Endothelial cell of hepatic sinusoid (primary cell): ENCODE results near the gene CEP131.

ENCODE experiments used
- in situ Hi-C: cut with HindIII; loops from 2 replicates; pipeline ENCODE4 v1.10.0; 2017; ENCODE audit warnings: low sequenced_read_pairs

The CEP131 gene

DNA sequence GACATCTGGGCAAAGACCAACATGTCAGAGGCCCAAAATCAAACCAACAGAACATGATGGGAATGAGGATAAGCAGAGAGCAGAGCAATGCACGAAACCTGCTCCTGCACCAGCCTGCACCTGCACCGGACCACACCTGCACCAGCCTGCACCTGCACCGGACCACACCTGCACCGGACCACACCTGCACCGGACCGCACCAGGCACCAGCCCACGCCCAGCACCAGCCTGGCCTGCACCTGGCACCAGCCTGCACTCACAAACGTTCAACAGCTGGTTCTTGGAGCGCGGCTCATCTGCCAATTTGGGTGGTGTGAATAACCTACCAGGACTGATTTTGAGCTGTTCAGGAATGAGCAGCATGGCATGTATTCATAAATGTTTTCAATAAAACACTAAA lies 18.2 kb downstream of the CEP131 start:
- in situ Hi-C loops, result no loop called here

DNA sequence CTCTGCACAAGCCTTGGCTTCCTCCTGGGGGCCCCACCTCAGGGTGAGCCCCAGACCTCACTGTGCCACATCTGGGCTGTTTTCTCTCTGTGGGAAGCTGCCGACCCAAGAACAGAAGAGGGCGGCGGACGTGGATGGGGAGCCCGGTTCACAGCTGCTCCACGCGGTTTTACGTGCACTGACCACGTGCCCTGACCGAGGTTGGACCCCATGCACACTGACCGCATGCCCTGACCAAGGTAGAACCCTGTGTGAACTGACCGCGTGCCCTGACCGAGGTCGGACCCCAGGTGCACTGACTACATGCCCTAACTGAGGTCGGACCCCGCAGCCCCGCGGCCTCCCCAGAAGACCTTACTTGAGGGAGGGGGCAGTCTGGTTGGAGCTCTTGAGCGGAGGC lies 19.6 kb downstream of the CEP131 start:
- in situ Hi-C loops, result no loop called here

DNA sequence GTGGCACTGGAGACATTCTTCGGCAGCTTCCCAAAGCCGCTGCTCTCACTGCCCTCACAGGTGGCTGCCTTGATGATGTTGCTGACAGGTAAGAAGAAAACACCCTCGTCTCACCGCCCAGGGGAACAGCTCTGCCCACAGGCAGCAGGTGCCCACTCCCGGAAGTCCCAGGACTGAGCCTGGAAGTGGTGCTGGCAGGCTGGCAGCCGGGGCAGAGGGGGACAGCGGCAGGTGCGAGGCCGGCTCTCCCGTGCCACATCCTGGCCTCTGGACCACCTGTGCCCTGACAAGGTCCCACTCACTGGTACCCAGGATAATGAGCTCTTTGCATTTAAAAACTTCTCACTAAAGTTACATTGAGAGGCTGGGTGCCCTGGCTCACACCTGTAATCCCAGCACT lies 20.4 kb downstream of the CEP131 start:
- in situ Hi-C loops, result no loop called here

DNA sequence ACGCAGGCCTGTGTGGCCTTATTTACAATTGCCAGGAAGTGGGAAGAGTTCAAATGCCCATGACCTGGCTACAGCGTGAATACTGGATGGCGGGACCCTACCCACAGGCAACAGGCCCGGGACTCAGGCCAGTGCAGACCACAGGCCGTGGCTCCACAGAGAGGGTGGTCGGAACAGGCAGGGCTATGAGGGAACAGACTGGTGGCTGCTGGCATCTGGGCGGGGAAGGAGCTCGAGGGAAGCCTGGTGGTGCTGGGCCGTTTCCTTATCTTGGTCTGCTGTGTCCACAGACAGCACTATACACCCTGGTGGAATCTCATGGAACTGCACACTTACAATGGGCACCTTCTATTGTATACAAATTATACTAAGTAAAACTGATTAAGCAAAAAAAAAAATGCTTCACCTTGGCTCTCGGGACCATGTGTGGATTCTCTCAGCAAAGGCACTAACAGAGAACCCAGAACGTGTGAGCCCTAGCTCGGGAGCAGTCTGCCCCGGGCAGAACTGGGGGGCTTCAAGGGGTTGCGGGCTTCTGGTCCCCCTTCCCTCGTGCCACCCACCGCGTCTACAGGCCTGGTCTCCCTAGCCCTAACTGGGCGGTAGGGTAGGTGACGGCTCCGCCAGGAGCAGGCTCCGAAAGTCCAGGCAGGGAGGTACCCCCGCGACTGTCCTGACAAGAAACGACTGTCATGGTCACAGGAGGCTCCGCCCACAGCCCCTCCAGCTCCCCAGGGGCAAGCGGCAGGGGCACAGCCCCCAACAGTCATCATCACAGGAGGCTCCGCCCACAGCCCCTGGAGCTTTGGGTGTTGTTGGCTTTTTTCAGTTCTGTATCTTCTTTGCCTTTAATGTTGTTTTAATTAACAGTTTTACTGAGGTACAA lies 21.8 kb downstream of the CEP131 start:
- in situ Hi-C loops, result no loop called here

DNA sequence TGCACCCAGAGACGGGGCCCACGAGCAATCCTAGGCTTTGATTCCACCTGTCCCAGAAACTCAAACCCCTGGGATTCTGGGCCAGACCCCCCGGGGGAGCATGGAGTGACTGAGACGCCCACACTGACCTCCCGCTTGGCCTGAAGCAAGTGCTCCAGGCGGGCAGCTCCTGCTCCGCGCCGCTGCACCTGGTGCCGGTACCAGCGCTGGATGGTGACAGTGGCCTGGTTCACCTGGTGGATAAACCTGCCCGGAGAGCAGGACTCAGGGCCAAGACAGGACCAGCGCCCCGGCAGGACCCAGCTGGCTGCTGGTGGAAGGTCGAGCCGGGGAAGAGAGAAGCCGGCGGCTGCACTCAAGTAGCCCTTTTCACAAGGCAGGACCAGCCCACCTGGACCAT lies 22.6 kb downstream of the CEP131 start:
- in situ Hi-C loops, result no loop called here

DNA sequence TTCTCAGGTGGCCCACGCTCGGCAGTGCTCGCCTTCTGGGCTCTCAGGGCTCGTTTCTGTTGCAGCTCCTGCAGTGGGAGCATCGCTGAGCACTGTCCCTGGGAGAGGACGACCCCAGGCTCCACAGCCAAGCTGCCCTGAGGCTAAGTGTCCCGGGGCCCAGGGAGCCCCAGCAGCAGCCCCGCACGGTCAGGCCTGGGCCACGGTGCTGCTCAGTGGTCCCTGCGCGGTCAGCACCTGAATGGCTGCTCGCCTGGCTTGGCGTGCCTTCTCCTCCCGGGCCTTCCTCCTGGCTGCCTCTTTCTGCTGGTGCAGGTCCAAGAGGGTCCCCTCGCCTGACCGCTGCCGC lies 23.3 kb downstream of the CEP131 start:
- in situ Hi-C loops, result no loop called here

DNA sequence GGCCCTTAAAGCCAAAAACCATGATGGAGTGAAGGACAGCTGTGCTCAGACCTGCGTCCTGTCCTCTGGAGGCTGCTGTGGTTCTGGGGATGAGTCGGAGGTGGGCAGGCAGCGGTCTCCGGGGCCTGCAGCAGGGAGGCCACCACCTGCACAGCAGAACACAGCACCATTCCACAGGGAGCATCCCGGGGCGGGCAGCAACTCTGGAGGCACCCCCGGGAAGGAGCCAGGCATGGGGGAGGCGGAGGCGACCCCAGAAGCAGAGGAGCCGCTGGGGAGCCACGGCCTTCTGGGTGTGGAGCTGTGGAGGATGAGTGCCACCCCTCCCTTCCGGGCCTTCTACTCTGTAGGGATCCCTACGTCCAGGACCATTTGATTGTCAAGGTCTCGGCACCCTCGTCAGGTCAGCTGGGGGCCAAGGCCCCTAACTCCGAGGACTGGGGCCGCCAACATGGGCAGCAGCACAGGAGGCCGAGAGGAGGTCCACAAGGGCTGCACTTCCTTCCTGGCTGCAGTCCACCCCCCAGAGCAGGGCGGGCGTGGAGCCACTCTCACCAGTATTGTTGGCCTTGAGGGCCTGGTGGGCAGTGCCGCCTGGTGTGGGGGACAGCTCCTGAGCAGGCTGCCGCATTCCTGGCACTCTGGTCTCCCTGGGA lies 23.8 kb downstream of the CEP131 start:
- in situ Hi-C loops, result no loop called here

DNA sequence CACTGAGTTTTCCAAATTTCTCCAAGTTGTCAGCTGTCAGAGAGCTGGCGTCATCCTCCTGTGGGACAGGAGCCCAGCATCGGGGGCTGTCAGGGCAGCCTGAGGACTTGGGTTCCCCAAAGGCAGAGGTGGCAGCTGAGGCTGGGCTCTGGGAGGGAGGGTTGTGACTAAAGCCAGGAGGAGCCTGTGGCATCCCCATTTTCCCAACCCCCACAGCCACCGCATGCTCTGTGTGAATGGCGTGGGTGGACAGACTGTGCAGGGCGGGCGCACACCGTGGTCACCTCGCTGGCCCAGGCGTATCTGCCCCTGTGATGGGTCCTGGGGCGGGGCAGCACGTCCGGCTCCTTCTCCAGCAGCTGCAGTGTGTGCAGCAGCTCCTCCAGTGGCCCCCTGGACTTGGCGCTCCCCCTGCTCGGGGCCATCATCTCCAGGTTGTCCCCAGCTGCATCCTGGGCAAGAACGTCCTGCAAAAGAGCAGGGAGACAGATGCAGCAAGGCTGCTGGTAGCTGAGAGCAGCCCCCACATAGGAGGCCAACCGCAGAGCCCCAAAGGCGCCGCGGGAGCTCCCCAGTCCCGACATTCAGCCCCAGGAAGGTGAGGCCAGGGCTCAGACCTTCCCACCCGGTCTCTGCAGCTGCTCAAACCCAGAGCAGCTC lies 24.8 kb downstream of the CEP131 start:
- in situ Hi-C loops, result no loop called here

DNA sequence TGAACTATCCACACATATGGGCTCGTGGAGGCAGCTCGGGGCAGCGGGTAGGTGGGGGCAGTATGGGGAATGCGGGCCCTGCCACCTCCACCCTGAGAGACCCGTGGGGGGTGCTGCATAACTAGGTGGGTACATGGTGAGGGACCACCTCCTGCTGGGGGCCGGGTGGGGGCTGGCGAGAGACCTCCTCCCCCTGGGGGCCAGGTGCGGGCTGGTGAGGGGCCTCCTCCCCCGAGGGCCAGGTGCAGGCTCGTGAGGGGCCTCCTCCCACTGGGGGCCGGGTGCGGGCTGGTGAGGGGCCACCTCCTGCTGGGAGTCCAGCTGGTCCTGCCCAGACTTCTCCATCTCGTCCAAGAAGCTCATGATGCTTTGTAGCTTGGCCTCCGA lies 25.4 kb downstream of the CEP131 start:
- in situ Hi-C loops, result no loop called here

DNA sequence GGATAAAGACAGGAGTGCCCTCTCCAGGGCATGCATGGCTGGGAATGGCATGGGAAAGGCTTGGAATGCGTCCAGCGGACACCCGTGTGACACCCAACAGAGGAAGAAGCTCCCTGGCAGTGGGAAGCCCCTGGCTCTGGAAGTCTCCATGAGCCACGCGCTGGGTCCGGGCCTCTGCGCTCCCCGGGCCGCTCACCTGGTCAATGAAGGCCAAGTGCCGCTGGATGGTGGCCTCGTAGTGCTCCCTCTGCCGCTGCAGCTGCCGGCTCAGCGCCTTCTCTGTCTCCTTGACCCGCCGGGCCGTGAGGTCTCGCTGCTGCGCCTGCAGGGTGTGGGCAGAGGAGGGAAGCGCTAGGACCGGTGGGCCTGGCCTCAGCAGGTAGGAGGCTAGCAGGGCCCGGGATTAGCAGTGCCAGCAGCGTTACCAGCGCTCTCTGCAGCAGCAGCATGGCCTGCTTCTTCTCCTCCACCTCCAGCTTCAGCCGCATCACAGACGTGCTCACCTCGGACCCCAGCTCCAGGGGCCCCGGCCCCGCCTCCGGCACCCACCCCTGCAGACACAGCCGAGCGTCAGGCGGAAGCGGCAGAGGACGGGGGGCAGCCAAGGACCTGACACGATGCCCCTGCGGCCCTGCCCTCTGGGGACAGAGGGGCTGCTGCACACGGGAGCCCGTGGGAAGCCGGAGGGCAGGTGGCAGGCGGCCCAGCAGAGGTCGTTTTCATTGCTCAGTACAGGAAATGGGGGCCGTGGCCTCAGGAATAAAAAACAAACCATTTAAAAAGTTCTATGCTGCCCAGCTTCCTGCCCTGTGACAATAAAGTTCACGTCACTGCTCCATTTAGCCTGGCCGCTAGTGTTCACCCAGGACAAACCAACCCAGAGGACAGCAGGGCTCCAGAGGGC lies 26.0 kb downstream of the CEP131 start:
- in situ Hi-C loops, result no loop called here

DNA sequence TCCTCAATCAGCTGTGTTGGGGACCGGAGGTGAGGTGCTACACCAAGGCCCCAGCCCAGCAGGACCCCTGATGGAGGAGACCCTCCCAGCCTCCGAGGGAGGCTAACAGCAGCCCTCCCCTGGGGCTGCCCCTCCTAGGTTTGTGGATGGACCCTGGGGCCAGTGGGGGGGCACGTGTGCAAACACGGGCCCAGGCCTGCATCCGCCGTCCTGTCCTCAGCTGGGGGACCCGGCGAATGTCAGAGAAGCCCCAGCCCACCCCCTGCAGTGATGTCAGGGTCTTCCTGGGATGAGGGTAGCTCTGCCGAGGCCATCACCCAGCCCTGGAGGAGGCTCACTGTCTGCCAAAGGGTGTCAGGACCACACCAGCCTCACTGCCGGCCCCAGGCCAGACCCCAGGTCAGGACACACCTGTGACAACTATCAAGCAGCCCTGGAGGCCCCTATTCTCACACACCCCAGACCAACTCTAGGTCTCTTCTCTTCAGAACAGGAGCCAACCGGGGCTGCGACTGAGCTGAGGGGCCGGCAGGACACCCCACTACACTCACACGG lies 26.7 kb downstream of the CEP131 start:
- in situ Hi-C loops, result no loop called here

DNA sequence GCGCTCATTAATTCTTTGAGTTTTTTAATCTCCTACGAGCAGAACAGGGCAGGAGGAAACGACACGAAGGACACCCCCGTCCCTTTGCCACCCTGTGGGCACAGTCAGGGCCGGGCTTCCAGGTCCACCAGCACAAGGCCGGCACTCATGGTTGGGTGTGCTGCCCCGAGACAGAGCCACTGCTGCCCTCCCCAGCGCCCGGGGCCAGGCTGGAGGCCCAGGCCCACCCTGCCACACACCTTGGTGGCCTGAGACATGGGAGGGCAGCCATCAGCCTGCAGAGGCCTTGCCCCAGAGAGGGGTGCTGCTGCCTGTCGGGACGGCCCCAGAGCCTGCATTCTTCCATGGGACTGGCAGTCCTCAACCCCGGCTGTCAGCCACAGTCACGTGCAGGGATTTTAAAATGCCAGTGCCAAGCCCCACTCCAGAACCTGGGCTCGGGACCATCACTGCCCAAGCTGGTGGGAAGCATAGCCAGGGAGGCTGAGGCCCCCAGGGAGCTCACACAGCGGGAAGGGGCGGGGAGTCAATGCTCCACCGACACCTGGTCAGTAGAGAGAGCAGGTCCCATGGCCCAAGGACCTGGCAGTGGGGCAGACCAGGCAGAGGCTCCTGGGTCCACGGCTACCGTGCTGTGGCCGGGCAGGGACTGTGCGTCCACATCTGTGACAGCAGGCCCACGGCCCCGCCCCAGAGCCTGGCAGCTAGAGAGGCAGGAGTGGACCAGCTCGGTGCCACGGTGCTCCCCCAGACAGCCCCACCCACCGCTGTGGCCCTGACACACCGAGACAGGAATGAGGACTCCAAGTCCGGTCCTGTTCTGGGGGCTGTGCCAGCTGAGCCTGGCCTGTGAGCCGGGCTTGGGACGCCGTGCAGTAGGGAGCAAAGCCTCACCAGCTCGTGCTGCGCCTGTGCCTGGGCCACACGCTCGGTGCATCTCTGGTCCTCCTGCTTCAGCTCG lies 27.5 kb downstream of the CEP131 start:
- in situ Hi-C loops, result no loop called here

DNA sequence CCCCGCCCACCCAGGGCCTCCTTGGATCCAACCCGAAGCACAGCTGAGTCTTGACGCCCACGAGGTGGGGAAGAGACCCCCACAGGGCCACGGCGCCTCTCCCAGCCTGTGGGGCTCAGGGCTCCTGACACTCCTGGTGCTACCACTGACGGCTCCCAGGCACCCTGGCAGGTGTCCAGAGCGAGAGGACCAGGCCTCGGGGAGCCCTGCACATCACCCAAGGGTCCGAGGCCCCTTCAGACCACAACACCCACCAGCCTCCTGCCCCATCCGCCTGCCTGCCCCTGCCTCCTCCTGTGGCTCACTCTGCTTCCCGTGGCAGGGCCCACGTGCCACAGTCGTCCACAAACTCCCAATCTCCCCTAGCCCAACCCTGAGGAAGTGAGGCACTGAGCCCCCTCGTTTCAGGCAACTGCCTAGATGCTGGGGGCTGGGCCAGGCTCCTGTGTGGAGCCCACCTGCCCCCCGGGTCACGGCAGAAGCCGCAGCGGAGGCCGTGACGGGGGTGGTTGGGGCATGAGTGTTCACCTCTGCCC lies 28.5 kb downstream of the CEP131 start:
- in situ Hi-C loops, result no loop called here

DNA sequence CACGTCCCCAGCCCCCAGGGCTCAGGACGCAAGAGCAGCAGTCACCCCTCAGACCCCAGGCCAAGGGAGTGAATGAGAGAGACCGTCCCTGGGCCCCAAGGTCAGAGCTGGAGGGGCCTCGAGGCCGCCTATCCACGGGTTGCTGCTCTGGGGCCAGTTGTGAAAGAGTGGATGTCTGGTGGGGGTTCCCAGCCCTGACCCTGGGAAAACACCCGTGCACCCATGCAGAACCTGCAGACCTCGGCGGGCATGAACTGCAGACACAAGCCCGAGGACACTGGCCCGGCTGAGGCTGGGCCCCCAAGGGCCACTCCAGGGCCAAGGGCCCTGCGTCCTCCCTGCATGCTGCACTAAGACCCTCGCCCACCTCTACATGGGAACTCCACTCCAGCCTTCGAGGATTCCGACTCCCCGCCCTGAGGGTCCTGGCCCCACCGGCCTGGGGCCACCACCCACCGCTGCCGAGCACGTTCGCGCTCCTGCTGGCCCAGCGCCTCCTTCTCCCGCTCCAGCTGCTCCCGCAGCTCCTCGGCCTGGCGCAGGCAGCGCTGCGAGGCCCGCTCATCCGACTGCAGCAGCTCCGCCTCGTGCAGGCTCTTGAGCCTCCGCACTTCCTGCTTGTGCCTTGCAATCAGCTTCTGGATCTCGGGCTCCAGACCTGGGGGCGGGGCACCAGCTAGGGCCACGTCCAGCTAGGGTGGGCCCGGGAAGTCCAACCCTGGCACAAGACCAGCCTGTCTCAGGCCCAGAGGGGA lies 29.1 kb downstream of the CEP131 start:
- in situ Hi-C loops, result no loop called here

DNA sequence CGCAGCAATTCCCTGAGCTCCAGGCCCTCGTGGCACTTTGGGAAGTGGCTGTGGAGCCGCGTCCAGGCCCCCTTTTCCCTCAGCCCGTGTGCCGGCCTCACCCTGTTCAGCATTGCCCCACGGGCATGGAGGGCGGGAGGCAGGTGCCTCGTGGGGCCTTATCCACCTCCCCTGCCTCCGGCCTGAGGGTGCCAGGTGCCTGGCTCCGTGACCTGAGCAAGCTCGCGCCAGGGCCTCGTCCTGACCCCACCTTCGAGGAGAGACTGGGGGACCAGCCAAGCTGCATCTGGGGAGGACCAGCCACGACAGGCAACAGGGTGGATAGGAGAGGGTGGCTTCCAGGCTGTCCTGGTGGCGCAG lies 29.7 kb downstream of the CEP131 start:
- in situ Hi-C loops, result no loop called here

DNA sequence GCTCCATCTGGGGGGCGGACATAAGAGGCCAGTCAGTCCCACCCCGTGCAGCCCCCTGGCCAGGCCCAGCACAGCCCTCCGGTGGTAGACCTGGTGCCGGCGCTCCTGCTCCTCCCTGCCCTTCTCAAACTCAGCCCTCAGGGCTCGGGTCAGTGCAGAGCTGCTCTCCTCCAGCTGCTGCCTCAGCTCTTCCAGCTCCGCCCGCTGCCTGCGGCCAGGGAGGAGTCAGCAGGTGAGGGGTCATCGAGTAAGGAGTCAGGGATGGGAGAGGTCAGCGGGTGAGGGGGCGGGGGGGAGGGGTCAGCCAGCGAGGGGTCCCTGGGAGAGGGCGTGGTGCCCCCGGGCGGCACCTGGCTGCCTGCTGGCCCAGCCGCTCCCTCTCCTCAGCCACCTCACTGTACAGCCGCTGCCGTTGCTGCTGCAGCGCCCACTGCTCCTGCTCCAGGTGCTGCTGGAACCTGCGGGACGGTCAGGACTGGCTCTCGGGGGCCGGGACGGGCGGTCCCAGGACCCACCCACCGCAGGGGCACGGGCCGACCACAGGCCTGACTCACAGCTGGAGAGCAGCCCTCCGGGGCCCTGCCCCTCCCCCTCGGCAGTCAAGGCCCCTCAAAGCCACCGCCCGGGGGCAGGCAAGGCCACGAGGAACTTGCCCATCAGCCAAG lies 30.2 kb downstream of the CEP131 start:
- in situ Hi-C loops, result no loop called here

DNA sequence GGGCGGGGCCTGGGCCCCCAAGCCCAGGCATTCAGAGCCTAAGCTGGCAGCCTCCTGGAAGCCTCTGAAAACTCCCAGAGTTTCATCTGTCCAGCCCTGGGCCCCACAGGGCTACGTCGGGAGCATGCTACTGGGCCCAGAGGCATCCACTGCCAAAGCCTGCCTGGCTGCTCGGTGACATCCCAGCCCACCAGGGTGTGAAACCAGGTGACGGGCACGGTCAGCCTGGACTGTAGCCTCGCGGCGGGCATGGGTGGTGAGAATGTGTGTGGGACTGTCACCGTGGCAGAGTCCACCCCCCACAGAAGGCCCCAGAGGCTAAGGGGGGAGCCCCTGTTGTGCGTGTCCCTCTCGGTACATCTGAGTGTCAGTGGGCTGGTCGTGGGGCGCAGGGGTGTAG lies 31.1 kb downstream of the CEP131 start:
- in situ Hi-C loops, result no loop called here

DNA sequence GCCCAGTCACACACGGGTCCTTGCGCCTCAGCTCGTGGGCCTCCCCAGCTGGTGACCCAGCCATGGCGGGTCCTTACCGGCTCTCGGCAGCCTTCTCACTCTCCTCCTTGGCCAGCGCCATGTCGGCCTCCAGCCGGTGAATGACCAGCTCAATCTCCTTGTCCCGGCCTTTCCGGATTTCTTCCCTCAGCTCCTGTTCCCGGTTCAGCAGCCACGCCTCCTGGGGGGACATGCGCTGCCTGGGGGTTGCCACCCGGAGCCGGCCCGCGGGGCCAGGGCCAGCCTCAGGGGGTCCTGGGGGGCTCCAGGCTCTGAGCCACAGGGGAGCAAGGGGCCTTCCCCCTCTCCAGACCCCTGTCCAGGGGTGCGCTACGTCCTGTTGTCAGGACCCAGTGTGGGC lies 31.6 kb downstream of the CEP131 start:
- in situ Hi-C loops, result no loop called here
